GM23338 (cell line): ENCODE measurements around the gene RWDD1. TPM values are rescaled to one million over a fixed set of nuclear protein-coding genes. Genes with fewer than 3 reads are reported as not detected.

ENCODE experiments used
- ATAC-seq: fragments of 200-7000 bp; cut with Tn5 transposase; 3 replicates; pipeline ENCODE4 v1.9.1; 2020
- DNase-seq: peaks from one replicate; pipeline ENCODE4 v3.0.0-alpha.2; 2015; ENCODE audit warnings: low spot score
- H2AFZ ChIP-seq: fragments of 200-600 bp; sonication (generic); 2 replicates; pipeline ENCODE4 v1.8.0; 2016; ENCODE audit warnings: antibody characterized with exemption, mild to moderate bottlenecking, moderate library complexity
- H3F3A ChIP-seq: fragments of 200-600 bp; sonication (generic); replicated peaks from 2 replicates; pipeline ENCODE4 v1.8.0; 2017; ENCODE audit warnings: antibody characterized with exemption, mixed run types, low read depth
- H3K27ac ChIP-seq: fragments of 200-600 bp; sonication (generic); 2 replicates; pipeline ENCODE4 v1.6.1; 2016; ENCODE audit warnings: low read depth
- H3K27me3 ChIP-seq: fragments of 200-600 bp; sonication (generic); 2 replicates; pipeline ENCODE4 v1.8.0; 2016; ENCODE audit warnings: mild to moderate bottlenecking, mixed run types, moderate library complexity; ENCODE audit not compliant: insufficient read depth
- H3K36me3 ChIP-seq: fragments of 200-600 bp; sonication (generic); 2 replicates; pipeline ENCODE4 v1.8.0; 2016; ENCODE audit warnings: mild to moderate bottlenecking; ENCODE audit not compliant: insufficient read depth
- H3K4me1 ChIP-seq: fragments of 200-600 bp; sonication (generic); 2 replicates; pipeline ENCODE4 v1.8.0; 2016; ENCODE audit warnings: mild to moderate bottlenecking, moderate library complexity; ENCODE audit not compliant: insufficient read depth
- H3K4me2 ChIP-seq: fragments of 200-600 bp; sonication (generic); 2 replicates; pipeline ENCODE4 v1.7.1; 2017; ENCODE audit warnings: mixed run types
- H3K4me3 ChIP-seq: fragments of 200-600 bp; sonication (generic); 2 replicates; pipeline ENCODE4 v1.6.1; 2016; ENCODE audit warnings: mixed run types
- H3K79me2 ChIP-seq: fragments of 200-600 bp; sonication (generic); replicated peaks from 2 replicates; pipeline ENCODE4 v1.8.0; 2017; ENCODE audit warnings: mild to moderate bottlenecking; ENCODE audit not compliant: insufficient read depth
- H3K9me2 ChIP-seq: fragments of 200-600 bp; sonication (generic); 2 replicates; pipeline ENCODE4 v1.8.0; 2017; ENCODE audit not compliant: insufficient read depth
- H4K20me1 ChIP-seq: fragments of 200-600 bp; sonication (generic); replicated peaks from 2 replicates; pipeline ENCODE4 v1.8.0; 2017; ENCODE audit warnings: mild to moderate bottlenecking; ENCODE audit not compliant: insufficient read depth
- H3K27ac Mint-ChIP-seq: 2 replicates; pipeline ENCODE4 v1.8.0; 2020; ENCODE audit warnings: inconsistent platforms, mild to moderate bottlenecking, moderate library complexity, mixed read lengths
- H3K27me3 Mint-ChIP-seq: 3 replicates; pipeline ENCODE4 v1.8.0; 2022; ENCODE audit warnings: low read depth, mild to moderate bottlenecking, moderate library complexity, mixed read lengths, inconsistent platforms; ENCODE audit not compliant: insufficient read depth, poor library complexity
- H3K36me3 Mint-ChIP-seq: 3 replicates; pipeline ENCODE4 v1.8.0; 2021; ENCODE audit warnings: low read depth, mild to moderate bottlenecking, inconsistent platforms, moderate library complexity, mixed read lengths
- H3K4me1 Mint-ChIP-seq: 3 replicates; pipeline ENCODE4 v1.8.0; 2020; ENCODE audit warnings: mild to moderate bottlenecking, inconsistent platforms, mixed read lengths
- H3K4me3 Mint-ChIP-seq: 3 replicates; pipeline ENCODE4 v1.8.0; 2021; ENCODE audit warnings: moderate library complexity, mild to moderate bottlenecking, inconsistent platforms, mixed read lengths
- H3K9me3 Mint-ChIP-seq: 3 replicates; pipeline ENCODE4 v1.8.0; 2020; ENCODE audit warnings: moderate library complexity, mild to moderate bottlenecking, inconsistent platforms, mixed read lengths
- EZH2phosphoT487 ChIP-seq: fragments of 200-600 bp; sonication (generic); IDR thresholded peaks from one replicate; pipeline ENCODE4 v1.8.1; 2018; ENCODE audit warnings: antibody characterized with exemption; ENCODE audit not compliant: unreplicated experiment
- NANOG ChIP-seq: IDR thresholded peaks from 2 replicates; pipeline ENCODE4 v1.6.1; 2016; ENCODE audit warnings: antibody characterized with exemption, borderline replicate concordance
- STAT1 ChIP-seq: IDR thresholded peaks from one replicate; pipeline ENCODE4 v1.6.1; 2016; ENCODE audit warnings: antibody characterized with exemption; ENCODE audit not compliant: unreplicated experiment
- polyA plus RNA-seq: library from polyadenylated mRNA; unstranded; fragments of >200 nt; fragmentation: Nextera tagmentation; extraction: Ambion mirVana; gene quantifications from 2 replicates; pipeline ENCODE4 v1.2.1, GENCODE V29; 2016
- total RNA-seq: library from RNA; depleted of rRNA; stranded (reverse); fragments of >200 nt; shearing (Covaris generic); gene quantifications from 2 replicates; pipeline ENCODE4 v1.2.3, GENCODE V29; 2014
- TF ChIP-seq, protein P1 (sequence below), 2 experiments: fragments of 200-600 bp in 1 of 2; sonication (generic) in 1 of 2; conservative IDR thresholded peaks; 2 replicates each; pipeline versions ENCODE4 v1.5.1 to v1.6.1; 2016 to 2017; ENCODE audit warnings: antibody characterized with exemption in 2 of 2, low read depth in 2 of 2, mild to moderate bottlenecking in 2 of 2, moderate library complexity in 1 of 2

The RWDD1 gene
- total and polyA plus RNA-seq, 2 experiments from 2014 or later = 20.2 to 171 TPM

DNA sequence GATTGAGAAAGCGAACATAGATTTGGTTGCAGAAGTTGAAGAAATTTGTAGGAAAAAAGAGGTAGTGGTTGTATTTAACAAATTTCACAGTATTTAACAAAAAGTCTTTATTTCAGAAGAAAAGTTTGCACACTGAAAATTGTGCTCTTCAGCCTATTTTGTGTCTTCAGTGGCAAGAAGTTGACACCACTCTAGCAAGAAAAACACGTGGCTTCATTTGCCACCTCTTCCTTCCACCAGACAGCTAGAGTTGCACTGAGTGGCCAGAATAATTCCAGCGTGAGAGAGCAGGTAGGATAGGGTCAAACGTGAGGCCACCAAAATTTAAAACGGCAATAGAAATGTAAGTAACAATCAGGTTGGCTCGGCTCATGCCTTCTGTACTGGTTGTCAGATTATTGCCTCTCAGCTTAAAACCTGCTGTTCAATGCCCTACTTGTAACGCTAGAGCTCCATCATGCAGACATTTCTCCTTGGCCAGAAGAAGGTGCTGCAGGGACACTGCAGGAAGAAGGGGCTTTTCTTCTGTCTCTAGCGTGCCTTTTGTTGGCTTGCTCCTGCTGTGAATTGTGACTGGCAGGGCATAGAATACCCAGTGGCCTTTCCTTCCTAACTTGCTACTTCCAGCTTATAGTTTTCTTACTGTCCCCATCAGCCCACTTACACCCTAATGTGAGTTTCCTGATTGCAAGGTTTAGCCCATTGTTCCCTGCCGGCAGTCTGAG, 37.9 kb upstream of the RWDD1 start (continued):
- TF ChIP-seq, protein P1, sequence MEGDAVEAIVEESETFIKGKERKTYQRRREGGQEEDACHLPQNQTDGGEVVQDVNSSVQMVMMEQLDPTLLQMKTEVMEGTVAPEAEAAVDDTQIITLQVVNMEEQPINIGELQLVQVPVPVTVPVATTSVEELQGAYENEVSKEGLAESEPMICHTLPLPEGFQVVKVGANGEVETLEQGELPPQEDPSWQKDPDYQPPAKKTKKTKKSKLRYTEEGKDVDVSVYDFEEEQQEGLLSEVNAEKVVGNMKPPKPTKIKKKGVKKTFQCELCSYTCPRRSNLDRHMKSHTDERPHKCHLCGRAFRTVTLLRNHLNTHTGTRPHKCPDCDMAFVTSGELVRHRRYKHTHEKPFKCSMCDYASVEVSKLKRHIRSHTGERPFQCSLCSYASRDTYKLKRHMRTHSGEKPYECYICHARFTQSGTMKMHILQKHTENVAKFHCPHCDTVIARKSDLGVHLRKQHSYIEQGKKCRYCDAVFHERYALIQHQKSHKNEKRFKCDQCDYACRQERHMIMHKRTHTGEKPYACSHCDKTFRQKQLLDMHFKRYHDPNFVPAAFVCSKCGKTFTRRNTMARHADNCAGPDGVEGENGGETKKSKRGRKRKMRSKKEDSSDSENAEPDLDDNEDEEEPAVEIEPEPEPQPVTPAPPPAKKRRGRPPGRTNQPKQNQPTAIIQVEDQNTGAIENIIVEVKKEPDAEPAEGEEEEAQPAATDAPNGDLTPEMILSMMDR (conservative IDR thresholded peaks at IDR 0.05; ENCODE audit: low read depth in 2 of 2) = peak; percentile 9 to 65; a peak in 2 of 4 replicates
- TF ChIP-seq NANOG = no peak

DNA sequence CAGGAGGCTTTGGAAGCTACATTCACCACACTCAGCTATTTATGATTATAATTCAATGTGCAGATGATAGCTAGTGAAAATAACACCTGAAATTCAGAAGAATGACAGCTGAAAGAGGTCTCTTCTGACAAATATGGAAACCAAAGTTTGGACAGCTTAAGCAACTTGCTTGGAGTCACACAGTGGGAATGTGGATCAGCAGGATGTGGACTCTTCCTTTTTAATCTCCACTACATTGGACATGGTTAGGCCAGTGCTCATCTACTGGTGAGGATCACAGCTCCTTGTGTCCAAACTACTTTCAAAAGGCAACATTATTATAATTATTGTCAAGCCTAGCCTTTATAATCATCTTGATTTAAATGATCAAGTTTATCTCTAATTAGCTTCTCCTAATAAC, 36.2 kb upstream of the RWDD1 start:
- Histone ChIP-seq H3K4me2 (no peak overlapping the region), H3K36me3 (no peaks in the 10 kb centered on the region), H3K79me2 (no peaks in the 10 kb centered on the region), H3K27me3 (no peaks in the 10 kb centered on the region), H3K9me2 (no peaks in the 10 kb centered on the region), H3K4me3 (no peak overlapping the region), H3K4me1 (peaks cover 25% of the 10 kb centered on the region), H4K20me1 (no peaks in the 10 kb centered on the region), H3F3A (no peaks in the 10 kb centered on the region), H2AFZ (no peak overlapping the region), H3K27ac (no peak overlapping the region)
- no peaks in the 10 kb centered on the region for H3K9me3 Mint-ChIP-seq
- TF ChIP-seq EZH2phosphoT487 = no peak
- no peak for TF ChIP-seq STAT1
- no peak overlapping the region for H3K4me3 Mint-ChIP-seq
- ATAC-seq (no peak), DNase-seq (no peak)
- peaks cover 26% of the 10 kb centered on the region for H3K4me1 Mint-ChIP-seq
- peaks cover 5% of the 10 kb centered on the region for H3K27me3 Mint-ChIP-seq
- H3K36me3 Mint-ChIP-seq = no peaks in the 10 kb centered on the region
- H3K27ac Mint-ChIP-seq = no peak overlapping the region

DNA sequence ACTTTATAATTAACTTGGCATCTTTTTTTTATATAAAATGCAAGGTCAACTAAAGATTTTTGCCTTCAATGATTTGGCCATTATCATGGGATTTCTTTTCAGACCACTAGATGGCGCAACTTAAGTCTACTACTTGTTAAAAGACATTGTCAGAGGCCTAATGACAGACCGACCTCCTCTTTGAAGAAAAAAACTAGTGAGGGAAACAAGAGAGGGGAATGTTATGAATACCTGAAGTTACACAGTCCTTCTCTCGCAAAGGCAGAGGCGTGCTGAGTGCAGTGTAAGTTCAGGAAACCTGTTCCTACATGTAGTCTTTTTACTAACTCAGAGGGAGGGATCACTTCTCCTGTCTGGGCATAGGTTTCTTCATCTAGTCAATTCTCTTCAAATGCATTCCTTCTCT, 35.1 kb upstream of the RWDD1 start:
- Mint-ChIP-seq H3K27ac (no peak overlapping the region), H3K27me3 (peaks cover 5% of the 10 kb centered on the region), H3K9me3 (no peaks in the 10 kb centered on the region), H3K36me3 (no peaks in the 10 kb centered on the region), H3K4me1 (peaks cover 17% of the 10 kb centered on the region), H3K4me3 (no peak overlapping the region)
- Histone ChIP-seq H4K20me1 (no peaks in the 10 kb centered on the region), H3F3A (no peaks in the 10 kb centered on the region), H3K4me1 (peaks cover 16% of the 10 kb centered on the region), H3K4me3 (no peak overlapping the region), H2AFZ (no peak overlapping the region), H3K4me2 (no peak overlapping the region), H3K79me2 (no peaks in the 10 kb centered on the region), H3K27ac (no peak overlapping the region), H3K36me3 (no peaks in the 10 kb centered on the region), H3K9me2 (no peaks in the 10 kb centered on the region), H3K27me3 (no peaks in the 10 kb centered on the region)
- DNase-seq (peak; percentile 90), ATAC-seq (peak; percentile 51)
- TF ChIP-seq, protein P1 (conservative IDR thresholded peaks at IDR 0.05; ENCODE audit: low read depth in 2 of 2) = peak; percentile 69 to 90
- no peak for TF ChIP-seq EZH2phosphoT487
